Naive thymus-derived CD8-positive, alpha-beta T cell (primary cell): ENCODE measurements around the gene PTPRE. TPM values are rescaled to one million over a fixed set of nuclear protein-coding genes. Genes with fewer than 3 reads are reported as not detected.
A peak's percentile ranks its signal among the peaks of the same experiment; 100 is the strongest.

Experiments used
- ATAC-seq, 2 donors: fragments of 150-1000 bp; cut with Tn5 transposase in 1 of 2; sonication (Bioruptor Pico), chemical (Tn5 transposase) in 1 of 2; 1 replicate in 1 of 2; 2 replicates in 1 of 2; pipeline ENCODE4 v1.10.0; 2021; ENCODE audit warnings: mild to moderate bottlenecking in 2 of 2, moderate library complexity in 2 of 2
- POLR2A ChIA-PET: fragments of 350-600 bp; sonication (Branson Sonifier 250); formaldehyde crosslinking; loops from one replicate; lab custom pipeline; 2021; ENCODE audit warnings: antibody characterized with exemption; lab: Charles Lee
- DNase-seq, 10 donors: peaks; one replicate each; pipeline versions ENCODE4 v3.0.0 to v3.0.0-alpha.2; 2020 to 2022
- H3K27ac Mint-ChIP-seq, 10 donors: one replicate each; pipeline ENCODE4 v1.8.0; 2020 to 2022; ENCODE audit warnings: mild to moderate bottlenecking in 10 of 10, mixed read lengths in 10 of 10, moderate library complexity in 4 of 10, inconsistent platforms in 1 of 10
- H3K27me3 Mint-ChIP-seq, 5 donors: one replicate each; pipeline ENCODE4 v1.8.0; 2021 to 2022; ENCODE audit warnings: mixed read lengths in 5 of 5
- H3K36me3 Mint-ChIP-seq, 3 donors: one replicate each; pipeline ENCODE4 v1.8.0; 2020 to 2022; ENCODE audit warnings: mixed read lengths in 3 of 3, mild to moderate bottlenecking in 2 of 3, inconsistent platforms in 1 of 3
- H3K4me1 Mint-ChIP-seq, 4 donors: one replicate each; pipeline ENCODE4 v1.8.0; 2021 to 2022; ENCODE audit warnings: mixed read lengths in 4 of 4
- H3K4me3 Mint-ChIP-seq, 10 donors: one replicate each; pipeline ENCODE4 v1.8.0; 2020 to 2022; ENCODE audit warnings: mild to moderate bottlenecking in 10 of 10, mixed read lengths in 10 of 10, moderate library complexity in 6 of 10, inconsistent platforms in 1 of 10
- H3K9me3 Mint-ChIP-seq, 9 donors: one replicate each; pipeline ENCODE4 v1.8.0; 2020 to 2022; ENCODE audit warnings: mixed read lengths in 9 of 9, mild to moderate bottlenecking in 3 of 9, inconsistent platforms in 1 of 9, moderate library complexity in 1 of 9
- polyA plus RNA-seq, 3 donors: library from polyadenylated mRNA; unstranded; fragments of 300-500 nt; fragmentation: Illumina TruSeq; gene quantifications; one replicate each; pipeline ENCODE4 v1.2.3, GENCODE V29; 2021
- total RNA-seq, 8 experiments: library from RNA in 2 of 8; stranded (reverse) in 2 of 8; gene quantifications; one replicate each; pipeline ENCODE4 v1.2.3 and lab custom pipeline; 2021 to 2026

PTPRE gene
- total and polyA plus RNA-seq, 5 experiments from 2014 or later, result 7.8 to 29.5 (median 17.6) TPM

GRCh38 chr10:128095753-128096469 is 189.0 kb downstream of the PTPRE start:
- no peaks in the 10 kb centered on the region for H3K9me3 Mint-ChIP-seq
- H3K4me3 Mint-ChIP-seq, result peak overlapping the region in 9 of 10 donors; percentile 35 to 70 (median 50)
- H3K4me1 Mint-ChIP-seq, result peaks cover 24 to 46% (median 35%) of the 10 kb centered on the region in 4 donors
- peak overlapping the region in 6 of 10 donors; percentile 11 to 85 (median 56) for H3K27ac Mint-ChIP-seq
- POLR2A ChIA-PET, result interaction anchor here (0.6 to 0.7 kb wide), 2 partner anchors 12 to 40 kb away, joined by 3 read pairs; no protein-coding TSS in a partner anchor
- DNase-seq (no peak), ATAC-seq (peak in 1 of 2 donors; percentile 47)
- H3K27me3 Mint-ChIP-seq, result no peaks in the 10 kb centered on the region
- H3K36me3 Mint-ChIP-seq, result no peaks in the 10 kb centered on the region

- no peaks in the 10 kb centered on the region for H3K9me3 Mint-ChIP-seq
- peak overlapping the region in 5 of 10 donors; percentile 40 to 70 (median 58) for H3K4me3 Mint-ChIP-seq
- ATAC-seq, result no peak
- H3K27ac Mint-ChIP-seq, result peak overlapping the region in 3 of 10 donors; percentile 27 to 69 (median 63)
- POLR2A ChIA-PET, result interaction anchor here (0.6 kb wide), 1 partner anchor 12 kb away, joined by 3 read pairs; no protein-coding TSS in a partner anchor
- no peak for DNase-seq
- peaks cover 29 to 53% (median 41%) of the 10 kb centered on the region in 4 donors for H3K4me1 Mint-ChIP-seq
- H3K27me3 Mint-ChIP-seq, result no peaks in the 10 kb centered on the region
- no peaks in the 10 kb centered on the region for H3K36me3 Mint-ChIP-seq
Observed at GRCh38 chr10:128096486-128097199, 189.7 kb downstream of the PTPRE start.

GRCh38 chr10:128097783-128098182 is 190.9 kb downstream of the PTPRE start:
- Mint-ChIP-seq H3K4me3 (peak overlapping the region in 1 of 10 donors; percentile 15), H3K27ac (peak overlapping the region in 4 of 10 donors; percentile 12 to 30 (median 20)), H3K4me1 (peaks cover 33 to 56% (median 44%) of the 10 kb centered on the region in 4 donors), H3K27me3 (no peaks in the 10 kb centered on the region), H3K36me3 (no peaks in the 10 kb centered on the region), H3K9me3 (no peaks in the 10 kb centered on the region)
- POLR2A ChIA-PET, result no interaction called here
- no peak for ATAC-seq
- DNase-seq, result no peak

- Mint-ChIP-seq H3K9me3 (no peaks in the 10 kb centered on the region), H3K36me3 (no peaks in the 10 kb centered on the region), H3K27me3 (no peaks in the 10 kb centered on the region), H3K4me1 (peaks cover 36 to 65% (median 47%) of the 10 kb centered on the region in 4 donors), H3K4me3 (peak overlapping the region in 1 of 10 donors; percentile 2), H3K27ac (peak overlapping the region in 2 of 10 donors; percentile 36 to 67)
- DNase-seq (no peak), ATAC-seq (no peak)
- POLR2A ChIA-PET, result no interaction called here
Observed at GRCh38 chr10:128098631-128099030, 191.7 kb downstream of the PTPRE start.

- Mint-ChIP-seq H3K4me3 (no peak overlapping the region), H3K27me3 (no peaks in the 10 kb centered on the region), H3K9me3 (no peaks in the 10 kb centered on the region), H3K4me1 (peaks cover 34 to 76% (median 49%) of the 10 kb centered on the region in 4 donors), H3K27ac (no peak overlapping the region), H3K36me3 (no peaks in the 10 kb centered on the region)
- POLR2A ChIA-PET, result no interaction called here
- no peak for ATAC-seq
- no peak for DNase-seq
Observed at GRCh38 chr10:128099901-128100300, 193.0 kb downstream of the PTPRE start.

- POLR2A ChIA-PET, result no interaction called here
- Mint-ChIP-seq H3K27ac (peak overlapping the region in 7 of 10 donors; percentile 4 to 94 (median 76)), H3K27me3 (no peaks in the 10 kb centered on the region), H3K36me3 (no peaks in the 10 kb centered on the region), H3K4me1 (peaks cover 14 to 57% (median 32%) of the 10 kb centered on the region in 4 donors), H3K4me3 (peak overlapping the region in 4 of 10 donors; percentile 22 to 72 (median 46)), H3K9me3 (no peaks in the 10 kb centered on the region)
- ATAC-seq (no peak), DNase-seq (no peak)
Observed at GRCh38 chr10:128101901-128102300, 195.0 kb downstream of the PTPRE start.

- Mint-ChIP-seq H3K36me3 (no peaks in the 10 kb centered on the region), H3K4me1 (peaks cover 12 to 52% (median 30%) of the 10 kb centered on the region in 4 donors), H3K9me3 (no peaks in the 10 kb centered on the region), H3K27me3 (no peaks in the 10 kb centered on the region), H3K27ac (peak overlapping the region; percentile 27 to 94 (median 74)), H3K4me3 (peak overlapping the region; percentile 30 to 78 (median 61))
- DNase-seq, result peak in 1 of 10 donors; percentile 30
- no peak for ATAC-seq
- POLR2A ChIA-PET, result interaction anchor here (2.1 kb wide), 1 partner anchor 55 kb away, joined by 5 read pairs; no protein-coding TSS in a partner anchor
Observed at GRCh38 chr10:128102480-128103228, 195.8 kb downstream of the PTPRE start.

- Mint-ChIP-seq H3K4me1 (peaks cover 6 to 46% (median 24%) of the 10 kb centered on the region in 4 donors), H3K4me3 (peak overlapping the region; percentile 30 to 78 (median 61)), H3K9me3 (no peaks in the 10 kb centered on the region), H3K27me3 (no peaks in the 10 kb centered on the region), H3K27ac (peak overlapping the region; percentile 27 to 94 (median 74)), H3K36me3 (no peaks in the 10 kb centered on the region)
- peak; percentile 90 to 92 for ATAC-seq
- POLR2A ChIA-PET, result interaction anchor here (2.1 kb wide), 1 partner anchor 56 kb away, joined by 5 read pairs; no protein-coding TSS in a partner anchor
- peak in 9 of 10 donors; percentile 17 to 76 (median 65) for DNase-seq
Observed at GRCh38 chr10:128103229-128103714, 196.4 kb downstream of the PTPRE start.

- ATAC-seq (no peak), DNase-seq (no peak)
- POLR2A ChIA-PET, result no interaction called here
- Mint-ChIP-seq H3K27me3 (no peaks in the 10 kb centered on the region), H3K9me3 (no peaks in the 10 kb centered on the region), H3K4me3 (peak overlapping the region in 2 of 10 donors; percentile 63 to 76), H3K27ac (peak overlapping the region in 2 of 10 donors; percentile 7 to 71), H3K4me1 (peaks cover 6 to 38% (median 20%) of the 10 kb centered on the region in 4 donors), H3K36me3 (no peaks in the 10 kb centered on the region)
Observed at GRCh38 chr10:128105383-128105782, 198.5 kb downstream of the PTPRE start.

GRCh38 chr10:128109707-128110106 is 202.8 kb downstream of the PTPRE start:
- no peak for ATAC-seq
- POLR2A ChIA-PET, result no interaction called here
- H3K27ac Mint-ChIP-seq, result no peak overlapping the region
- H3K27me3 Mint-ChIP-seq, result no peaks in the 10 kb centered on the region
- H3K4me1 Mint-ChIP-seq, result peaks cover 0 to 5% (median 1%) of the 10 kb centered on the region in 4 donors
- DNase-seq, result no peak
- H3K4me3 Mint-ChIP-seq, result no peak overlapping the region
- H3K36me3 Mint-ChIP-seq, result no peaks in the 10 kb centered on the region
- no peaks in the 10 kb centered on the region for H3K9me3 Mint-ChIP-seq

GRCh38 chr10:128110339-128110738 is 203.4 kb downstream of the PTPRE start:
- DNase-seq (no peak), ATAC-seq (no peak)
- no peaks in the 10 kb centered on the region for H3K4me1 Mint-ChIP-seq
- POLR2A ChIA-PET, result no interaction called here
- H3K4me3 Mint-ChIP-seq, result no peak overlapping the region
- H3K9me3 Mint-ChIP-seq, result no peaks in the 10 kb centered on the region
- H3K27ac Mint-ChIP-seq, result no peak overlapping the region
- H3K36me3 Mint-ChIP-seq, result no peaks in the 10 kb centered on the region
- no peaks in the 10 kb centered on the region for H3K27me3 Mint-ChIP-seq

GRCh38 chr10:128111696-128112095 is 204.8 kb downstream of the PTPRE start:
- Mint-ChIP-seq H3K27ac (no peak overlapping the region), H3K36me3 (no peaks in the 10 kb centered on the region), H3K9me3 (no peaks in the 10 kb centered on the region), H3K4me1 (no peaks in the 10 kb centered on the region), H3K4me3 (no peak overlapping the region), H3K27me3 (no peaks in the 10 kb centered on the region)
- ATAC-seq (no peak), DNase-seq (no peak)
- POLR2A ChIA-PET, result no interaction called here
